ENCODE data around the gene CRCP.

Gene CRCP

DNA sequence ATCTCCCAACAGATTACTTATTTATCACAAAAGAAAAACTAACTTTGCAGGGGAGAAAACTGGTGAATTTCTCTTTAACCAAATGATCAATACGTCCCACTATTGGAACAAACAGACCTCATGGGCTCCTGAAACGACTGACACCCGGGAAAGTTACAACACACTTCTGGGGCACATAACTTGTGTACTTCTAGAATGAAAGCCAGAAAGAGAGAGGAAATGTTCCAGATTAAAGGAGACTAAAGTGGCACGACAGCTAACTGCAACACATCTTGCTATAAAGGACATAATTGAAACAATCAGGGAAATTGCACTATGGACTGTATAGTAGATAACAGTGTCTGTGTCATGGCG lies 75.8 kb downstream of the CRCP start:
- DNase-seq (ENCODE audit: low read depth) = no peak

GRCh38 chr7:66193146-66193725 lies 78.6 kb downstream of the CRCP start:
- no peak for DNase-seq (ENCODE audit: low read depth)

DNA sequence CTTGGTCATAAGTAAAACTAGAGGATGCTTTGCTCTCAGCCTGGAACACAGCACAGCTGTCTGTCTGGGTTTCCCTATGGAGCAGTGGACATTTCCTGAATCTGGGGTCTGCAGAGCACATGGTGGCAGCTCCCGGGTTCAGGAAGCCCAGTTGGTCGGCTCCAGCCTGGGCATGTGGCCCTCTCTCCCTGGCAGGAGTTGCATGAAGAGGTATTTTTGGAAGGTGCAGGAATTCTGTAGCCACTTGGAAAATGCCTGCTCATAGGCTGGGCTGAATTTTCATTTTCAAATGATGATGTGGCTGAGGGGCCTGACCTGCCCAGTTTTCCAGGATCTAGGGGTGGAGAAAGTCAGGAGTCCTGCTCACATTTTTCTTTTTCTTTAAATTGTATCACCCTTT lies 83.8 kb downstream of the CRCP start:
- DNase-seq (ENCODE audit: low read depth) = no peak

GRCh38 chr7:66198956-66199355 lies 84.3 kb downstream of the CRCP start:
- no peak for DNase-seq (ENCODE audit: low read depth)

DNA sequence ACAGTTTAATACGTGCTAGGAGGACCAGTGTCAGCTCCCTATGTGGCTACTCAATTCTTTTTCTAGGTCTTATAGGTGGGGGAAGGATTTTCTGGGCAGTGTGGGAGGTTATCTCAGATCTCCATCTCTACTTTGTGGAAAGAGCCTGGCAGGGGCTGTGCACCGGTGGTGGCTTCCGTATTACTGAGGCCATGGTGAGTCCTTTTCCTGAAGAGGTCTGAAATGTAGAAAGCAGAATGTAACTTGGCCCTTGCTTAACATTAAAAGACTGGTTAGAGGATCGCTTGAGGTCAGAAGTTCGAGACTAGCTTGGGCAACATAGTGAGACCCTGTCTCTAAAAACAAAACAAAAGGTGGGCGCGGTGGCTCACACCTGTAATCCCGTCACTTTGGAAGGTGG lies 87.8 kb downstream of the CRCP start:
- no peak for DNase-seq (ENCODE audit: low read depth)

All from GM04504 (cell line).